ENCODE measurements around the gene GABRR2.
"Not testable (repeated sequence)": the region's sequence is repeated elsewhere in the genome, so short reads cannot be mapped to it uniquely, and the experiment has no call there.

The GABRR2 gene

GRCh38 chr6:89324304-89324703 is 9.2 kb upstream of the GABRR2 start:
- no peak for DNase-seq (ENCODE audit: low read depth)

DNA sequence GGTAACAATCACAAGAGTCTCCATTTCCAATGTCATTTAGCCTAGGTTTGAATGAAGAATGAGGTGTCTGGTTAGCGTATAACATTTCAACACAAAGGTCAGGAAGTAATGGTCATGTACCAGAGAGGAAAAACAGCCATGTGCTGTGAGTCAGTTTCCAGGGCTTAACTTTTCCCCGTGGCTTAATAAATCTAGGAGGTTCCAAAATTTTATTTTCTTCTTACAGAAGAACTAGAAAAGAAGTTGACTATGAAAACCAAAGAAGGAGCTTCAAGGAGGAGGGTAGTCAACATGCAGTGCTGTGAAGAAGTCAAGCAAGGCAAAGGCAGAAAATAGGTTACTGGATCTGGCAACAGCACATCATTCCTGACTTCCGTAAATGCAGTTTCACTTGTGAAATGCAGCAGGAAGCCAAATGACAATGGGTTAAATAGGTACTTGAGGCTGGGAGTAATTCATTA is 8.4 kb upstream of the GABRR2 start:
- no peak for DNase-seq (ENCODE audit: low read depth)

- DNase-seq (ENCODE audit: low read depth) = no peak
Measured at GRCh38 chr6:89321131-89321970, 6.3 kb upstream of the GABRR2 start.

DNA sequence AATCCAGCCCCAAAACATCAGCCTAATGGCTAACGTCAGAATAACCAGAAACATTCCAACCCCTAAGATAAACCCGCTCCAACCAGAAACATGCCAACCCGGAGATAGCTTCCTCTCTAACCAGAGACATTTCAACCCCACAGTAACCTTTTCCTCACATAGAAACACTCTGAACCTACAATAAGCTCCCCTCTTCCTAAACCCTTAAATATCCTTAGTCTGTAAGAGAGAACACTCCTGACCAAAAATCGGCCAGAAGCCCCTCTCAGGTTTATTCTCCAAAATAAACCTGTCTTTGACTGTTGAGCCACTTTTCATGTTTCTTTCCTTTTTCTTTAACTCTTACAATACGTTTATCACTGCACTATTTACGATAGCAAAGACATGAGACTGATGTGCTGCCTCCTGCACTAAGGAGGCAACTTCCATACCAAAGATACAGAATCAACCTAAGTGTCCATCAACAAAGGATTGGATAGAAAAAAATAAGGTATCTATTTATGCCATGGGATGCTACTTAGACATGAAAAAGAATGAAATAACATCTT is 5.0 kb upstream of the GABRR2 start:
- DNase-seq (ENCODE audit: low read depth) = no peak

DNA sequence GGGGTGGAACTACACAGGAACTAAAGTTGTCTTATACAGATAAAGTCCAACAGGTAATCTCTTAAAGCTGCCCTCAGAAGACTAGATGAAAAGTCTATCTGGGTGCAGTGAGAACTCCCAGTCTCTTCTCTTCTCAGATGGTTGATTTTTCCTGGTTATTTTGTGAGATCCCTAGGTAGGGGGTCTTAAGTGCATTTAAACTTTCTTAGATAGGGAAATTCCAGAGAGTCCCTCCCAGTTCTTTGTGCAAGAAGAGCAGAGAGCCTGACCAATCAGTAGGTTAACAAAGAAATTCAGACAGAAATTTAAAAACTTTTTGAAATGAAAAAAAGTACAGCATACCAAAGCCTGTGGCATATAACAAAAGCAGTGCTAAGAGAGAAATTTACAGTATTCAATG is 2.0 kb upstream of the GABRR2 start:
- DNase-seq (ENCODE audit: low read depth) = no peak

DNA sequence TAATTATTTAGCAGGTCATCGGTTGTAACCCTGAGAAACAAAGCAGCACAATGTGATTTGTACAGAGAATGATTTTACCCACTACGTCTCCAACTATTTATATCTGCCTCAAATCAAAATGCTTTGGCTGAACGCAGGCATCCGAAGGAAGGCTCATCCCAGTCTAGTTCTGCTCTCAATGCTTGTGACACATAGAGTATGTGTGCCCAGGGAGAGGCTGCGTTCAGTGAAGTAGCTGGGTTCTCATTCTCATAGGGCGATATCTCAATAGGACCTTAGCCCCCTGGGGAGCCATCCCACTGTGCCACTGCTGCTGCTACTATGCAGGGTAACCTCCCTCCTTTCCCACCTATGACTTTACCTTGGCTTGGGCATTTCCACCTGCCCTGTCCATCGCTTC is 407 bp downstream of the GABRR2 start:
- DNase-seq (ENCODE audit: low read depth) = no peak

GRCh38 chr6:89313006-89313405 is 2.1 kb downstream of the GABRR2 start:
- DNase-seq (ENCODE audit: low read depth) = no peak

GRCh38 chr6:89311853-89312531 is 3.1 kb downstream of the GABRR2 start:
- no peak for DNase-seq (ENCODE audit: low read depth)

DNA sequence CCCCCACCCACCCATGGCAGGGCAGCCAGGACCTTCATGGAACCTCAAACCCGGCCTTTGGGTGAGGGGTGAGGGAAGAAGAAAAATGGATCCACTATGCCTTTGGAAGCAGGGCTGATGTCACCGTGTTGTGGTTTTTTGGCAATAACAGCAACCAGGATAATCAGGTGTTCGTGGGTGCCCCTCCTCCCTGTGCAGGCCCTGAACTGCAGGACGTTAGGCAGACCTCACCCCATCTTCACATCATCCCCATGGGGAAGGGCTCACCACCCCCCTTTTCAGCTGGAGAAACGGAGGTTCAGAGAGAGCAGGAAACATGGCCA is 3.6 kb downstream of the GABRR2 start:
- DNase-seq (ENCODE audit: low read depth) = no peak

- DNase-seq (ENCODE audit: low read depth) = no peak
Measured at GRCh38 chr6:89310929-89311328, 4.2 kb downstream of the GABRR2 start.

GRCh38 chr6:89308525-89309395 is 6.3 kb downstream of the GABRR2 start:
- no peak for DNase-seq (ENCODE audit: low read depth)

- not testable (repeated sequence) for DNase-seq (ENCODE audit: low read depth)
Measured at GRCh38 chr6:89304517-89304916, 10.6 kb downstream of the GABRR2 start.

DNA sequence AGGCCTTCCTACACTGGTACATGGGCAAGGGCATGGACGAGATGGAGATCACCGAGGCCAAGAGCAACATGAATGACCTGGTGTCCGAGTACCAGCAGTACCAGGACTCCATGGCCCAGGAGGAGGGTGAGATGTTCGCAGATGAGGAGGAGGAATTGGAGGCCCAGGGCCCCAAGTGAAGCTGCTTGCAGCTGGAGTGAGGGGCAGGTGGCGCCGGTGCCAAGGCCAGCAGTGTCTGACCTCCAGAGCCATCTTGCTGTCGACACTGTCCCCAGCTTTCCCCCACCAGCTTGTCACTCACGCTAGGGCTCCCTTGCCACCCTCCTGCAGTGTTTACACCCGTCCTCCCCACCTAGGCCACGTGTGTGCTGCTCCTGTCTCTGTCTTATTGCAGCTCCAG is 12.2 kb downstream of the GABRR2 start:
- no peak for DNase-seq (ENCODE audit: low read depth)

DNA sequence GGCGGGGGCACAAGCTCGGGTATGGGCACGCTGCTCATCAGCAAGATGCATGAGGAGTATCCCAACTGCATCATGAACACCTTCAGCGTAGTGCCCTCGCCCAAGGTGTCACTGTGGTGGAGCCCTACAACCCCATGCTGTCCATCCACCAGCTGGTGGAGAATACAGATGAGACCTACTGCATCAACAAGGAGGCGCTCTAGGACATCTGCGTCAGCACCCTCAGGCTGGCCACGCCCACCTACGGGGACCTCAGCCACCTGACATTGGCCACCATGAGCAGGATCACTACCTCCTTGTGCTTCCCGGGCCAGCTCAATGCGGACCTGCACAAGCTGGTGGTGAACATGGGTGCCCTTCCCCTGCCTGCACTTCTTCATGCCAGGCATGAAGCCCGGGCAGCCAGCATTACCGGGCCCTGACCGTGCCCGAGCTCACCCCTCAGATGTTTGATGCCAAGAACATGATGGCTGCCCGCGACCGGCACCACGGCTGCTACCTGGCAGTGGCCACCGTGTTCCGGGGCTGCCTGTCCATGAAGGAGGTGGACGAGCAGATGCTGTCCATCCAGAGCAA is 12.8 kb downstream of the GABRR2 start:
- DNase-seq (ENCODE audit: low read depth) = no peak

DNA sequence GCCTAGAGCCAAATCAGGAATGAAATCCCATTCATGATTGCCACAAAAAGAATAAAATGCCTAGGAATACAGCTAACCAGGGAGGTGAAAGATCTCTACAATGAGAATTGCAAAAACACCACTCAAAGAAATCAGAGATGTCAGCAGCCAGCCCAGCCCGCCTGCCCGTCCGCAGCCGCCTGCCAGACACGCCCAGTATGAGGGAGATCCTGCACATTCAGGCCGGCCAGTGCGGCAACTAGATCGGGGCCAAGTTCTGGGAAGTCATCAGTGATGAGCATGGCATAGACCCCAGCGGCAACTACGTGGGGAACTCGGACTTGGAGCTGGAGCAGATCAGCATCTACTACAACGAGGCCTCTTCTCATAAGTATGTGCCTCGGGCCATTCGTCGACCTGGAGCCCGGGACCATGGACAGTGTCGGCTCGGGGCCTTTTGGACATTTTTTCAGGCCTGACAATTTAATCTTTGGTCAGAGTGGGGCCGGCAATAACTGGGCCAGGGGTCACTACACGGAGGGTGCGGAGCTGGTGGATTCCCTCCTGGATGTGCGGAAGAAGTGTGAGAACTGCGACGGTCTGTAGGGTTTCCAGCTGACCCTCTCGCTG is 13.4 kb downstream of the GABRR2 start:
- no peak for DNase-seq (ENCODE audit: low read depth)

DNA sequence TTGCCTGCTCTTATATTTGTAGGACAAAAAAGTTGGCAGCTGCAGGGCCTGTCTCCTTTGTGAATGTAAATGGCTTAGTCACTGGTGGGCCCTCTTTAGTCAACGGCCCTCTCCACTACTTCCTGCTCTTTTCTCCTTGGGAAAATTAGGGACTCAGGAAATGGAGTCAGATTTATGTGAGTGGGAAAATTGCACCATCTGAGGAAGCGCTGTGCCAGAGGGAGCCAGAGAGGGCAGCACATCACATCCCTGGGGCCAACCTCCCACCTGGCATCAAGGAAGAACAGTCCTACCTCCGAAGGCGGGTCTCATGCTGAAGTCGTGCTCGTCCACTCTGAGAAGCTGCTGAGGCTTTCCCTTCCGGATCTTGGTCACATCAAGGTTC is 15.6 kb downstream of the GABRR2 start:
- DNase-seq (ENCODE audit: low read depth) = no peak

DNA sequence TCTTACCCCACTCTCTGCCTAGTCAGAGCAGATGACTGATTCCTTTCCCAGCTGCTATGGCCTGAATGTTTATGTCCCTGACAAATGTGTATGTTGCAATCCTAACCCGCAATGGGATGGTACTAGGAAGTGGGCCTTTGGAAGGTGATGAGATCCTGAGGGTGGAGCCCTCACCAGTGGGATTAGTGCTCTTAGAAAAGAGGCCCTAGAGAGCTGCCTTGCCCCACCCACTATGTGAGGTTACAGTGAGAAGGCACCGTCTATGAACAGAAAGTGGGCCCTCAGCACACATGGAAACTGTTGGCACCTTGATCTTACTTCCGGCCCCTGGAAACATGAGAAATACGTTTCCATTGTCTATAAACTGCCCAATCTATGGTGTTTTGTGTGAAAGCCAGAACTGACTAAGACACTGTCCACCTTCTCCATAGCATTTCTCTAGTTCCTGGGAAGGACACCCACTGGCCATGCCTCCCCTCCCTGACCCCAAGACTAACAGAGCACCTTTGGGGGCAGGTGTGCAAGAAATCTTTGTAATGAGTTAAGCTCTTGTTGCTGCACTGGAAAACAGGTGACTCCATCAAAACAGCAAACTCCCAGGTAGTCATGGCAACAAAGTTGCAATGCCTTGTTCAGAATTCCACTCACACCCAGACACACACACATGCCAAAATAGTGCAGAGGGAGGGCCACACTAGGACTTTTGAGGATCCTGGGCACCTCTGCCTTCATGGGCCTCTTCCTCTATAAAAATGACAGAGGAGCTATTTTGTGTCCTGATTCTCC is 16.2 kb downstream of the GABRR2 start:
- peak; percentile 12 for DNase-seq (ENCODE audit: low read depth)

DNA sequence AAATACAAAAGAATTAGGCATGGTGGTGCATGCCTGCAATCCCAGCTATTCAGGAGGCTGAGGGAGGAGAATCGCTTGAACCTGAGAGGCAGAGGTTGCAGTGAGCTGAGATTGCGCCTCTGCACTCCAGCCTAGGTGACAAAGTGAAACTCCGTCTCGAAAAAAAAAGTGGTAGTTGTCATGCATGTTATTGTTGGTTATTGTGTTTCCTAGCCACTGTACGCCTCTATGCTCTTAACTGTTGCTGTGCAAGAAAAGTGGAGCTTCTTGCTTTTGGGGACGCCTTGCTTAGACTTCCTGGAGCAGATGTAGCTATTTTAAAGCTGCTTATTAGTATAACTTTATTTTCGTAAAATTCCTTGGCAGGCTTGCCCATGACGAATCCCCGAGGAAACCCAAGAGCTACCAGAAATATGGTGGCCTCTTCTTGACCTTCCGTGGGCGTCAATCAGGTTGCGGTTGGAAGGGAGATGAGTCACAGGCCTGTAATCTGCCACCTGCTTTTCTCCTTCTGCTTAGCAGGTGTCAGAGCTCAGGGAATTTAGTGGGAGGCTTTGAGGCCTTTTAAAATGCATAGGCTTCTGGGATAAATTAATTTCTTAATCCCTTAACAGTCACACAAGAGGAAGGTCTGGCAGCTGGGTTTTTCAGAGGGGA is 17.3 kb downstream of the GABRR2 start:
- DNase-seq (ENCODE audit: low read depth) = peak; percentile 36

DNA sequence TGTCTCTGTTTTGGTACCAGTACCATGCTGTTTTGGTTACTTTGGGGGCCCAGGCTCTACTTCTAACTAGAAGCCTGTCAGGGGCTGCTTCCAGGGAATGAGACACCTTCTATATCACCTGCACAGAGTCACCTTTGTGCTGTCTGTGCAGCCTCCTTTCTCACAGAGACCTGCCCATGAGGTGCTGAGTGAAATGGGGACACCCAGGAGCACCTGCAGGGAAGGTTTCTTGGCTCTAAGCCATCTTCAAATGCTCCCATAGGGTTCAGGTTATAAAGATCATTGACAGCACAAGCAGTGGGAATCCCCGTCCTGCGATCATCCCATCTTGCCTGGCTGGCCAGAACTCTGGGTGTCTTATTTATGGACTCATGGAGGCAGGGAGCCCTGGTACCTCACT is 19.1 kb downstream of the GABRR2 start:
- DNase-seq (ENCODE audit: low read depth) = no peak

DNA sequence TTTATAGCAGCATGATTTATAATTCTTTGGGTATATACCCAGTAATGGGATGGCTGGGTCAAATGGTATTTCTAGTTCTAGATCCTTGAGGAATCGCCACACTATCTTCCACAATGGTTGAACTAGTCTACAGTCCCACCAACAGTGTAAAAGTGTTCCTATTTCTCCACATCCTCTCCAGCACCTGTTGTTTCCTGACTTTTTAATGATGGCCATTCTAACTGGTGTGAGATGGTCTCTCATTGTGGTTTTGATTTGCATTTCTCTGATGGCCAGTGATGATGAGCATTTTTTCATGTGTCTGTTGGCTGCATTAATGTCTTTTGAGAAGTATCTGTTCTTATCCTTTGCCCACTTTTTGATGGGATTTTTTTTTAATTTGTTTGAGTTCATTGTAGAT is 20.0 kb downstream of the GABRR2 start:
- DNase-seq (ENCODE audit: low read depth) = not testable (repeated sequence)
